GM12865 (cell line): ENCODE measurements around the gene AFF2.

Experiments used
- DNase-seq: peaks from one replicate; pipeline ENCODE4 v3.0.0; 2010; ENCODE audit warnings: low read depth
- H3K4me3 ChIP-seq: 2 replicates; pipeline ENCODE4 v1.5.1; 2011; ENCODE audit warnings: mild to moderate bottlenecking, low read depth, low read length, control low read depth
- TF ChIP-seq, protein P1 (sequence below): IDR thresholded peaks from 2 replicates; pipeline ENCODE4 v1.5.1; 2011; ENCODE audit warnings: low read length, control low read depth, low read depth, inconsistent platforms; ENCODE audit not compliant: insufficient read depth; ENCODE audit errors: missing control alignments

Gene AFF2

GRCh38 chrX:148755111-148755510 lies 254.7 kb downstream of the AFF2 start:
- TF ChIP-seq, protein P1, sequence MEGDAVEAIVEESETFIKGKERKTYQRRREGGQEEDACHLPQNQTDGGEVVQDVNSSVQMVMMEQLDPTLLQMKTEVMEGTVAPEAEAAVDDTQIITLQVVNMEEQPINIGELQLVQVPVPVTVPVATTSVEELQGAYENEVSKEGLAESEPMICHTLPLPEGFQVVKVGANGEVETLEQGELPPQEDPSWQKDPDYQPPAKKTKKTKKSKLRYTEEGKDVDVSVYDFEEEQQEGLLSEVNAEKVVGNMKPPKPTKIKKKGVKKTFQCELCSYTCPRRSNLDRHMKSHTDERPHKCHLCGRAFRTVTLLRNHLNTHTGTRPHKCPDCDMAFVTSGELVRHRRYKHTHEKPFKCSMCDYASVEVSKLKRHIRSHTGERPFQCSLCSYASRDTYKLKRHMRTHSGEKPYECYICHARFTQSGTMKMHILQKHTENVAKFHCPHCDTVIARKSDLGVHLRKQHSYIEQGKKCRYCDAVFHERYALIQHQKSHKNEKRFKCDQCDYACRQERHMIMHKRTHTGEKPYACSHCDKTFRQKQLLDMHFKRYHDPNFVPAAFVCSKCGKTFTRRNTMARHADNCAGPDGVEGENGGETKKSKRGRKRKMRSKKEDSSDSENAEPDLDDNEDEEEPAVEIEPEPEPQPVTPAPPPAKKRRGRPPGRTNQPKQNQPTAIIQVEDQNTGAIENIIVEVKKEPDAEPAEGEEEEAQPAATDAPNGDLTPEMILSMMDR: no peak
- no peak for DNase-seq
- no peak overlapping the region for H3K4me3 ChIP-seq

DNA sequence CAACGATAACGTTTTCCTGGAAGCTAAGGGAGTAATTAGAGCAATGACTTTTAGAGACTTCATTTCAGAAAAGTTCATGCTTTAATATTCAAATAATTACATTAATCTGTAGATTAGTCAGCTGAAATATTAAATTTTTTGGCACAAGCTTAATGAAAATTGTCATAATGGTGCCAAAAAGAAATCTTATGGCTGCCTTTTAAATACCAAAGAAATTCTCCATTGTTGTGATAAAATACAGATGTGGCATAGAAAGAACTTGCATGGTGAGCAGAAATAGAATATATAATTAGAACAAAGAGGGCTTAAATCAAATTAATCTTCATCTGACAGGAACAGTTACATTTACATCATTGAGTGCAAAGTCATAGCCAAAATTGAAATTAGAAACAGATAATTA lies 263.5 kb downstream of the AFF2 start:
- no peak overlapping the region for H3K4me3 ChIP-seq
- TF ChIP-seq, protein P1: no peak
- no peak for DNase-seq

GRCh38 chrX:148768296-148768695 lies 267.9 kb downstream of the AFF2 start:
- TF ChIP-seq, protein P1: no peak
- no peak overlapping the region for H3K4me3 ChIP-seq
- no peak for DNase-seq

GRCh38 chrX:148771440-148771839 lies 271.0 kb downstream of the AFF2 start:
- TF ChIP-seq, protein P1: no peak
- no peak overlapping the region for H3K4me3 ChIP-seq
- no peak for DNase-seq

DNA sequence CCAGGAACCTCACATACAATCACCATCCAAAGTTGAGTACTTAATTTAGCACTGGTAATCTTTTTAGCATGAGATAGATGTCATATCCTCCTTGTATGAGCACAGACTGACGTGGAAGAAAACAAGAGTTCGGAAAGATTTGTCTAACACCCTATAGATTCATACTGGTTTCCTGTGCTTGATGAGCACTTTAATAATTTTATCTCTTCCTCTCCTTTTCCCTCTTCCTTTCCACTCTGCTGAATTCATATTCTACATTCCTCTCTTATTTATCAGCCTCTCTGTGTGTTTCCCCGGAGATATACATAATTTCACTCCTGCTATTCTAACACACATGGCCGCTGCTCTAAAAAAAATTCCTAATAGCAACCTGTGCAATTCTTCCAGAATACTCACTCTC lies 273.9 kb downstream of the AFF2 start:
- DNase-seq: no peak
- TF ChIP-seq, protein P1: no peak

GRCh38 chrX:148784137-148784536 lies 283.7 kb downstream of the AFF2 start:
- DNase-seq: no peak
- TF ChIP-seq, protein P1: no peak
- H3K4me3 ChIP-seq: no peak overlapping the region

More for the DNA sequence above, 273.9 kb downstream of the AFF2 start:
- no peak overlapping the region for H3K4me3 ChIP-seq

GRCh38 chrX:148784856-148785255 lies 284.4 kb downstream of the AFF2 start:
- TF ChIP-seq, protein P1: no peak
- H3K4me3 ChIP-seq: peak overlapping the region; percentile 21
- DNase-seq: peak; percentile 71
